Neuronal stem cell (in vitro differentiated cells): Measurements from ENCODE around the gene C11orf54.
A peak's percentile ranks its signal among the peaks of the same experiment; 100 is the strongest.

ENCODE experiments used
- DNase-seq: peaks from one replicate; pipeline ENCODE4 v3.0.0-alpha.2; 2013; ENCODE audit warnings: low spot score
- H2AFZ ChIP-seq: one replicate; pipeline ENCODE4 v1.6.1; 2013; ENCODE audit warnings: mild to moderate bottlenecking, low read length, inconsistent platforms
- H2AK5ac ChIP-seq: 2 replicates; pipeline ENCODE4 v1.6.1; 2013; ENCODE audit warnings: low read depth, mild to moderate bottlenecking, inconsistent platforms, low read length, moderate library complexity, mixed read lengths
- H2BK120ac ChIP-seq: 2 replicates; pipeline ENCODE4 v1.6.1; 2013; ENCODE audit warnings: low read depth, mild to moderate bottlenecking, inconsistent platforms, low read length, moderate library complexity, mixed read lengths
- H2BK12ac ChIP-seq: one replicate; pipeline ENCODE4 v1.6.1; 2013; ENCODE audit warnings: low read length, inconsistent platforms
- H2BK15ac ChIP-seq: 2 replicates; pipeline ENCODE4 v1.6.1; 2013; ENCODE audit warnings: mild to moderate bottlenecking, low read length, inconsistent platforms, mixed read lengths
- H2BK5ac ChIP-seq: one replicate; pipeline ENCODE4 v1.6.1; 2013; ENCODE audit warnings: inconsistent platforms, mild to moderate bottlenecking, low read length, moderate library complexity
- H3K14ac ChIP-seq: one replicate; pipeline ENCODE4 v1.6.1; 2013; ENCODE audit warnings: low read length, inconsistent platforms
- H3K18ac ChIP-seq: 2 replicates; pipeline ENCODE4 v1.6.1; 2013; ENCODE audit warnings: low read length, inconsistent platforms
- H3K23ac ChIP-seq: 2 replicates; pipeline ENCODE4 v1.6.1; 2013; ENCODE audit warnings: low read depth, mild to moderate bottlenecking, mixed read lengths, low read length, inconsistent platforms; ENCODE audit not compliant: poor library complexity
- H3K27ac ChIP-seq: replicated peaks from 3 replicates; pipeline ENCODE4 v1.5.1; 2013; ENCODE audit warnings: low read length, inconsistent platforms
- H3K27me3 ChIP-seq, 3 experiments: 2 replicates each; pipeline ENCODE4 v1.6.1; 2013; ENCODE audit warnings: low read length in 3 of 3, mild to moderate bottlenecking in 2 of 3, inconsistent platforms in 1 of 3, low read depth in 1 of 3, mixed read lengths in 1 of 3, moderate library complexity in 1 of 3; ENCODE audit not compliant: control insufficient read depth in 3 of 3, insufficient read depth in 3 of 3
- H3K36me3 ChIP-seq, 2 donors: replicated peaks in 1 of 2; 2 replicates each; pipeline ENCODE4 v1.6.1; 2013; ENCODE audit warnings: low read length in 2 of 2; ENCODE audit not compliant: control insufficient read depth in 2 of 2, insufficient read depth in 2 of 2
- H3K4ac ChIP-seq: 2 replicates; pipeline ENCODE4 v1.6.1; 2013; ENCODE audit warnings: inconsistent platforms, mild to moderate bottlenecking, low read length, moderate library complexity
- H3K4me1 ChIP-seq, 2 donors: 1 replicate in 1 of 2; 2 replicates in 1 of 2; pipeline ENCODE4 v1.6.1; 2013; ENCODE audit warnings: low read length in 2 of 2, low read depth in 1 of 2; ENCODE audit not compliant: control insufficient read depth in 2 of 2, insufficient read depth in 1 of 2
- H3K4me2 ChIP-seq: one replicate; pipeline ENCODE4 v1.6.1; 2013; ENCODE audit warnings: mild to moderate bottlenecking, low read length, inconsistent platforms; ENCODE audit not compliant: insufficient read depth, poor library complexity, severe bottlenecking
- H3K4me3 ChIP-seq, 2 donors: 2 replicates each; pipeline ENCODE4 v1.5.1; 2013; ENCODE audit warnings: low read length in 2 of 2, mild to moderate bottlenecking in 2 of 2, inconsistent platforms in 1 of 2, moderate library complexity in 1 of 2
- H3K79me1 ChIP-seq: one replicate; pipeline ENCODE4 v1.6.1; 2013; ENCODE audit warnings: low read depth, mild to moderate bottlenecking, inconsistent platforms, low read length, moderate library complexity
- H3K9ac ChIP-seq: one replicate; pipeline ENCODE4 v1.6.1; 2013; ENCODE audit warnings: mild to moderate bottlenecking, low read depth, low read length, inconsistent platforms; ENCODE audit not compliant: poor library complexity
- H3K9me3 ChIP-seq, 2 donors: replicated peaks in 1 of 2; 2 replicates each; pipeline versions ENCODE3 to v1.6.1; 2013; ENCODE audit warnings: low read length in 2 of 2, mild to moderate bottlenecking in 2 of 2, inconsistent platforms in 1 of 2, low read depth in 1 of 2, mixed read lengths in 1 of 2, moderate library complexity in 1 of 2; ENCODE audit not compliant: control insufficient read depth in 2 of 2, insufficient read depth in 1 of 2
- H4K8ac ChIP-seq: one replicate; pipeline ENCODE4 v1.6.1; 2013; ENCODE audit warnings: low read depth, mild to moderate bottlenecking, inconsistent platforms, low read length, moderate library complexity
- H4K91ac ChIP-seq: one replicate; pipeline ENCODE4 v1.6.1; 2013; ENCODE audit warnings: low read length, low read depth, mild to moderate bottlenecking, inconsistent platforms; ENCODE audit not compliant: poor library complexity
- WGBS, 2 donors: extraction: QIAGEN DNeasy Blood & Tissue Kit; methylation state at CpG; one replicate each; pipeline ENCODE4 v1.1.7; 2013; ENCODE audit warnings: missing lambda C conversion rate in 2 of 2, mixed read lengths in 1 of 2; ENCODE audit not compliant: insufficient read length in 2 of 2, insufficient replicate concordance in 1 of 2; ENCODE audit errors: extremely low coverage in 2 of 2; 5-methylcytosine and 5-hydroxymethylcytosine counted together

Gene C11orf54

DNA sequence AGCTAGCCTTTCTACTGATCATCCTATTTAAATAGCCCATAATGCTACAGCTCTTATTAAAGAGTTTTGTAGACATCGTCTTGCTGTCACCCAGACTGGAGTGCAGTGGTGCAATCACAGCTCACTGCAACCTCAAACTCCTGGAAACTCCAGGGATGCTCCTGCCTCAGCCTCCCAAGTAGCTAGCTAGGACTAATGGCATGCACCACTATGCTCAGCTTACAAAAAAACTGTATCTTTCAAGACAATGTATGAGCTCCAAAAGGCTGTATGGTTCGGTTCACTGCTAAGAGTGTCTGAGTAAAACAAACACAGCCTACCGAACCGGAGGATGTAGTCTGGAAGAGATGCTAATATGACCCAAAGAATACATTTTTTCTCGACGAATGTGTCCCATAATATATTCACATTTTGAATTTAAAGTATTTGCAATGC is 2.8 kb upstream of the C11orf54 start:
- no peaks in the 10 kb centered on the region for H3K9me3 ChIP-seq
- H3K18ac ChIP-seq: no peak overlapping the region
- no peak overlapping the region for H2BK5ac ChIP-seq
- H2BK120ac ChIP-seq: no peak overlapping the region
- H3K4me2 ChIP-seq: no peak overlapping the region
- H2BK12ac ChIP-seq: no peak overlapping the region
- no peak overlapping the region for H4K8ac ChIP-seq
- no peak overlapping the region for H2AK5ac ChIP-seq
- H3K27ac ChIP-seq: no peak overlapping the region
- no peak overlapping the region for H3K23ac ChIP-seq
- no peak overlapping the region for H3K14ac ChIP-seq
- H3K79me1 ChIP-seq: peaks cover 4% of the 10 kb centered on the region
- no peak overlapping the region for H3K9ac ChIP-seq
- H2AFZ ChIP-seq: no peak overlapping the region
- DNase-seq: no peak
- H3K4ac ChIP-seq: no peak overlapping the region
- peaks cover 3 to 18% of the 10 kb centered on the region in 2 donors for H3K4me1 ChIP-seq
- peaks cover 10 to 73% of the 10 kb centered on the region in 2 donors for H3K36me3 ChIP-seq
- no peak overlapping the region for H2BK15ac ChIP-seq
- peak overlapping the region in 1 of 2 donors; percentile 81 for H3K4me3 ChIP-seq
- H3K27me3 ChIP-seq: no peaks in the 10 kb centered on the region
- no CpG with 5 or more reads among the region's 6 CpGs for WGBS, 2 donors
- no peak overlapping the region for H4K91ac ChIP-seq

DNA sequence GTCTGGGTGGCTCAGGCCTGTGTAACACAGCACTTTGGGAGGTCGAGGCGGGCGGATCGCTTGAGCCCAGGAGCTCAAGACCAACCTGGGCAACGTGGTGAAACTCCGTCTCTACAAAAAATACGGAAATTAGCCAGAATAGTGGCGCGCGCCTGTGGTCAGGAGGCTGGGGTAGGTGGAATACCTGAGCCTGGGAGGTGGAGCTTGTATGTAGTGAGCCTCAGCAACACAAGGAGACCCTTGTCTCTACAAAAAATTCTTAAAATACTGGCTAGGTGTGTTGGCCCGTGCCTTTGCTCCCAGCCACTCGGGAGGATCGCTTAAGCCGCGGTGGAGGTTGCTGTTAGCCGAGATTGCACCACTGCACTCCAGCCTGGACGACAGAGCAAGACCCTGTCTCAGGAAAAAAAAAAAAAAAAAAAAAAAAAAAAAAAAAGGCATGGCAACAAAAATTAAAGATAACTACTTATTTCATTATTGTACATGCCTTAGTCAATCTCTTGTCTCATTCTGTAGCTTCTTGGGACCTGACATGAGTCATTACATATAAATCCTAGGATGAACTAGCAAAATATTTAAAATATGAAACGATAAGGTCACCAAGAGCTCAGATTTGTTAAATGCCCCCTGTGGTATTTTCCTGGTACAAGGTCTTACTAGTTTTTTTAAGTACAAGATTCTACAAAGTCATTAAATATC is 1.3 kb upstream of the C11orf54 start:
- no peaks in the 10 kb centered on the region for H3K9me3 ChIP-seq
- peaks cover 3 to 22% of the 10 kb centered on the region in 2 donors for H3K4me1 ChIP-seq
- H3K4ac ChIP-seq: no peak overlapping the region
- no peak overlapping the region for H3K14ac ChIP-seq
- WGBS, 2 donors: no CpG with 5 or more reads among the region's 18 CpGs
- no peak overlapping the region for H3K23ac ChIP-seq
- H3K79me1 ChIP-seq: peaks cover 4% of the 10 kb centered on the region
- H3K4me2 ChIP-seq: peak overlapping the region; percentile 56
- no peak overlapping the region for H2AFZ ChIP-seq
- H3K18ac ChIP-seq: no peak overlapping the region
- peak overlapping the region; percentile 63 for H3K9ac ChIP-seq
- no peak overlapping the region for H2BK5ac ChIP-seq
- peaks cover 8 to 61% of the 10 kb centered on the region in 2 donors for H3K36me3 ChIP-seq
- peak overlapping the region; percentile 81 to 96 for H3K4me3 ChIP-seq
- no peak overlapping the region for H4K8ac ChIP-seq
- no peak overlapping the region for H2BK12ac ChIP-seq
- H2BK15ac ChIP-seq: no peak overlapping the region
- no peak overlapping the region for H2AK5ac ChIP-seq
- no peak overlapping the region for H2BK120ac ChIP-seq
- DNase-seq: no peak
- H4K91ac ChIP-seq: no peak overlapping the region
- H3K27me3 ChIP-seq: no peaks in the 10 kb centered on the region
- no peak overlapping the region for H3K27ac ChIP-seq

GRCh38 chr11:93740730-93741093 is 760 bp upstream of the C11orf54 start:
- Histone ChIP-seq H3K4me3 (peak overlapping the region; percentile 81 to 96), H3K4ac (no peak overlapping the region), H3K27me3 (no peaks in the 10 kb centered on the region), H3K14ac (no peak overlapping the region), H2BK15ac (no peak overlapping the region), H3K36me3 (peaks cover 5 to 55% of the 10 kb centered on the region in 2 donors), H3K4me2 (peak overlapping the region; percentile 47), H2BK5ac (no peak overlapping the region), H2BK12ac (no peak overlapping the region), H4K91ac (no peak overlapping the region), H4K8ac (no peak overlapping the region), H3K18ac (no peak overlapping the region), H3K4me1 (peaks cover 3 to 22% of the 10 kb centered on the region in 2 donors), H3K79me1 (peaks cover 4% of the 10 kb centered on the region), H3K27ac (peak overlapping the region; percentile 95), H3K9ac (peak overlapping the region; percentile 92), H2BK120ac (no peak overlapping the region), H3K9me3 (no peaks in the 10 kb centered on the region), H3K23ac (no peak overlapping the region), H2AK5ac (peak overlapping the region; percentile 2), H2AFZ (peak overlapping the region; percentile 91)
- WGBS, 2 donors: no CpG with 5 or more reads among the region's 20 CpGs
- DNase-seq: peak; percentile 29

GRCh38 chr11:93741882-93742226 is 382 bp downstream of the C11orf54 start:
- Histone ChIP-seq H3K9ac (no peak overlapping the region), H3K4me2 (peak overlapping the region; percentile 38), H3K4me1 (peaks cover 3 to 22% of the 10 kb centered on the region in 2 donors), H3K9me3 (no peaks in the 10 kb centered on the region), H2BK15ac (no peak overlapping the region), H2BK12ac (no peak overlapping the region), H2BK120ac (no peak overlapping the region), H2AK5ac (no peak overlapping the region), H3K23ac (no peak overlapping the region), H3K27me3 (no peaks in the 10 kb centered on the region), H2BK5ac (no peak overlapping the region), H3K4me3 (peak overlapping the region; percentile 81 to 96), H3K36me3 (peaks cover 5 to 44% of the 10 kb centered on the region in 2 donors), H4K8ac (no peak overlapping the region), H2AFZ (peak overlapping the region; percentile 91), H3K18ac (no peak overlapping the region), H3K79me1 (peaks cover 4% of the 10 kb centered on the region), H3K27ac (no peak overlapping the region), H3K14ac (no peak overlapping the region), H3K4ac (no peak overlapping the region), H4K91ac (no peak overlapping the region)
- DNase-seq: no peak
- WGBS, 2 donors: no CpG with 5 or more reads among the region's 8 CpGs
